Measurements from ENCODE around the gene KRT40.

DNA sequence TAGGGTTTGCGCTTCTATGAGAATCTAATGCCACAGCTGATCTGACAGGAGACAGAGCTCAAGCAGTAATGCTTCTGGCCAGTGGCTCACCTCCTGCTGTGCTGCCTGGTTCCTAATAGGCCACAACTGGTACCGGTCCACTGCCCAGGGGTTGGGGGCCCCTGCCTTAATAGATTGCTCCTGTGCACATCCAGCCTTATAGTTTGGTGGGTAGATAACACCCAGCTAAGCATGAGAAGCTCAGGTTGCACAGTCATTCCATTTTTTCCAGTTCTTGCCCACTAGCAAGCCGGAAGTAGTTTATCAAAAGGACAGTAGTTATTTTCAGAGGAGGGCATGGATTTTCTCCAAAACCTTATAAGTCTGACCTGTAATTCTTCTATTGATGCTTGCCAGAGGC, 35.3 kb upstream of the KRT40 start:
- TF ChIP-seq CTCF (IDR thresholded peaks at IDR 0.05) (no peak), POLR2AphosphoS5 (IDR thresholded peaks at IDR 0.05) (no peak), POLR2A (IDR thresholded peaks at IDR 0.05) (no peak)

All from stomach (tissue), 4 donors.